DMS114 treated with DMSO at 0.1 percent for 48 hours (cell line): Measurements from ENCODE around the gene PLEKHA4.
"Not testable (repeated sequence)": the region's sequence is repeated elsewhere in the genome, so short reads cannot be mapped to it uniquely, and the experiment has no call there.

Experiments
- DNase-seq: peaks from one replicate; lab custom pipeline; 2025; ENCODE audit not compliant: unreplicated experiment; lab: John Stamatoyannopoulos, UW

Gene PLEKHA4

GRCh38 chr19:48866692-48867091, 1.7 kb downstream of the PLEKHA4 start:
- no peak for DNase-seq

- DNase-seq, result no peak
These were observed 5.6 kb downstream of the PLEKHA4 start for GRCh38 chr19:48862827-48863226.

GRCh38 chr19:48861313-48861712, 7.1 kb downstream of the PLEKHA4 start:
- no peak for DNase-seq

GRCh38 chr19:48859711-48860572, 8.5 kb downstream of the PLEKHA4 start:
- DNase-seq, result no peak

GRCh38 chr19:48858984-48859710, 9.3 kb downstream of the PLEKHA4 start:
- DNase-seq, result no peak

GRCh38 chr19:48856921-48857320, 11.5 kb downstream of the PLEKHA4 start:
- DNase-seq, result no peak

- no peak for DNase-seq
These were observed 14.3 kb downstream of the PLEKHA4 start for GRCh38 chr19:48854103-48854502.

- no peak for DNase-seq
These were observed 14.9 kb downstream of the PLEKHA4 start for GRCh38 chr19:48853483-48853882.

- DNase-seq, result no peak
These were observed 16.1 kb downstream of the PLEKHA4 start for GRCh38 chr19:48852292-48852691.

- DNase-seq, result not testable (repeated sequence)
These were observed 21.8 kb downstream of the PLEKHA4 start for GRCh38 chr19:48846659-48847058.

GRCh38 chr19:48845384-48845783, 23.0 kb downstream of the PLEKHA4 start:
- DNase-seq, result no peak

GRCh38 chr19:48844472-48844871, 23.9 kb downstream of the PLEKHA4 start:
- DNase-seq, result no peak

- DNase-seq, result peak; percentile 36
These were observed 25.6 kb downstream of the PLEKHA4 start for GRCh38 chr19:48842789-48843162.

GRCh38 chr19:48841571-48841970, 26.8 kb downstream of the PLEKHA4 start:
- no peak for DNase-seq

- DNase-seq, result no peak
These were observed 27.4 kb downstream of the PLEKHA4 start for GRCh38 chr19:48841047-48841446.

- peak; percentile 16 for DNase-seq
These were observed 30.7 kb downstream of the PLEKHA4 start for GRCh38 chr19:48837687-48838086.

GRCh38 chr19:48837051-48837524, 31.3 kb downstream of the PLEKHA4 start:
- peak; percentile 83 for DNase-seq

- peak; percentile 14 for DNase-seq
These were observed 32.1 kb downstream of the PLEKHA4 start, which contains the start of gene HSD17B14 for GRCh38 chr19:48836089-48837017. Gene HSD17B14, minus strand, starts transcription at chr19:48836491. Its CDS starts 80 bp downstream, at chr19:48836411.

- peak; percentile 49 for DNase-seq
These were observed 32.7 kb downstream of the PLEKHA4 start for GRCh38 chr19:48835734-48836088.

- DNase-seq, result no peak
These were observed 34.4 kb downstream of the PLEKHA4 start for GRCh38 chr19:48833977-48834376.

- no peak for DNase-seq
These were observed 35.4 kb downstream of the PLEKHA4 start for GRCh38 chr19:48833049-48833448.
